Stimulated activated CD4-positive, alpha-beta T cell treated with anti-CD3 and anti-CD28 coated beads, Interleukin-4, amount 100 ng/mL, for 1 hour (primary cell): ENCODE data around the gene LCNL1.

ENCODE experiments used
- DNase-seq: peaks from one replicate; pipeline ENCODE4 v3.0.0-alpha.2; 2020

Gene LCNL1

GRCh38 chr9:136947028-136947891 is 35.5 kb upstream of the LCNL1 start:
- no peak for DNase-seq

- DNase-seq = no peak
Observed at GRCh38 chr9:136947955-136948510, 34.8 kb upstream of the LCNL1 start.

GRCh38 chr9:136949239-136949816 is 33.5 kb upstream of the LCNL1 start:
- DNase-seq = no peak

- DNase-seq = peak; percentile 98
Observed at GRCh38 chr9:136949817-136950655, 32.8 kb upstream of the LCNL1 start.

GRCh38 chr9:136950656-136951276 is 32.0 kb upstream of the LCNL1 start:
- DNase-seq = no peak

- no peak for DNase-seq
Observed at GRCh38 chr9:136951541-136952320, 31.1 kb upstream of the LCNL1 start, which contains the start of gene LCN12. LCN12 (plus strand) TSS chr9:136952273; CDS start chr9:136952328, 55 bp downstream.

GRCh38 chr9:136952321-136952850 is 30.4 kb upstream of the LCNL1 start:
- no peak for DNase-seq

- DNase-seq = no peak
Observed at GRCh38 chr9:136952876-136953770, 29.7 kb upstream of the LCNL1 start.

GRCh38 chr9:136953771-136954269 is 29.0 kb upstream of the LCNL1 start:
- no peak for DNase-seq

GRCh38 chr9:136954270-136955083 is 28.3 kb upstream of the LCNL1 start:
- DNase-seq = no peak

GRCh38 chr9:136955202-136955942 is 27.4 kb upstream of the LCNL1 start:
- no peak for DNase-seq

- no peak for DNase-seq
Observed at GRCh38 chr9:136955943-136956335, 26.9 kb upstream of the LCNL1 start.

GRCh38 chr9:136956604-136957003 is 26.2 kb upstream of the LCNL1 start:
- DNase-seq = no peak

- DNase-seq = no peak
Observed at GRCh38 chr9:136957461-136957860, 25.3 kb upstream of the LCNL1 start.

GRCh38 chr9:136957901-136958300 is 24.9 kb upstream of the LCNL1 start:
- DNase-seq = no peak

- DNase-seq = no peak
Observed at GRCh38 chr9:136958473-136958872, 24.3 kb upstream of the LCNL1 start.

- DNase-seq = no peak
Observed at GRCh38 chr9:136958898-136959850, 23.6 kb upstream of the LCNL1 start.
